Spleen (tissue), 11 donors: Measurements from ENCODE around the gene FGGY. TPM values are rescaled to one million over a fixed set of nuclear protein-coding genes. Genes with fewer than 3 reads are reported as not detected.

ENCODE experiments used
- DNase-seq: peaks from one replicate; pipeline ENCODE4 v3.0.0-alpha.2; 2020
- H3K27ac ChIP-seq, 8 donors: fragments of 200-600 bp; sonication (generic) in 7 of 8; 1 replicate in 4 of 8; 2 replicates in 4 of 8; pipeline versions ENCODE4 v1.5.0 to v1.8.0; 2016 to 2021; ENCODE audit warnings: inconsistent platforms in 4 of 8, mild to moderate bottlenecking in 4 of 8, moderate library complexity in 1 of 8
- H3K27me3 ChIP-seq, 7 donors: fragments of 200-600 bp; sonication (generic) in 6 of 7; replicated peaks in 1 of 7; 1 replicate in 4 of 7; 2 replicates in 3 of 7; pipeline versions ENCODE4 v1.5.0 to v1.8.0; 2016 to 2021; ENCODE audit warnings: inconsistent platforms in 3 of 7, mild to moderate bottlenecking in 1 of 7
- H3K36me3 ChIP-seq, 6 donors: fragments of 200-600 bp; sonication (generic) in 5 of 6; 1 replicate in 4 of 6; 2 replicates in 2 of 6; pipeline versions ENCODE4 v1.5.0 to v1.8.0; 2016 to 2021; ENCODE audit warnings: inconsistent platforms in 2 of 6
- H3K4me1 ChIP-seq, 6 donors: fragments of 200-600 bp; sonication (generic) in 5 of 6; 1 replicate in 3 of 6; 2 replicates in 3 of 6; pipeline versions ENCODE4 v1.5.0 to v1.8.0; 2016 to 2021; ENCODE audit warnings: inconsistent platforms in 3 of 6
- H3K4me3 ChIP-seq, 8 donors: fragments of 200-600 bp; sonication (generic) in 7 of 8; 1 replicate in 4 of 8; 2 replicates in 4 of 8; pipeline versions ENCODE4 v1.5.0 to v1.8.0; 2016 to 2021; ENCODE audit warnings: inconsistent platforms in 4 of 8, mild to moderate bottlenecking in 4 of 8, moderate library complexity in 2 of 8
- H3K9me3 ChIP-seq, 8 donors: fragments of 200-600 bp; sonication (generic) in 7 of 8; 1 replicate in 4 of 8; 2 replicates in 4 of 8; pipeline versions ENCODE4 v1.5.0 to v1.8.0; 2016 to 2021; ENCODE audit warnings: inconsistent platforms in 4 of 8
- POLR2A ChIP-seq, 3 donors: fragments of 450-650 bp; IDR thresholded peaks; one replicate each; pipeline ENCODE4 v1.5.1; 2017; ENCODE audit warnings: antibody characterized with exemption in 3 of 3, mild to moderate bottlenecking in 1 of 3
- POLR2AphosphoS5 ChIP-seq, 3 donors: sonication (generic); formaldehyde crosslinking; IDR thresholded peaks; one replicate each; pipeline ENCODE4 v1.5.1; 2017; ENCODE audit warnings: antibody characterized with exemption in 3 of 3
- WGBS, 5 donors: extraction: QIAGEN DNeasy Blood & Tissue Kit in 3 of 5; methylation state at CpG; one replicate each; pipeline versions ENCODE4 v1.1.5 to v1.1.7; 2013 to 2018; 5-methylcytosine and 5-hydroxymethylcytosine counted together
- intact Hi-C: fragments of 100-400 bp; cut with DNase I; formaldehyde crosslinking; loops from one replicate; pipeline ENCODE4 v1.15.0; 2023; ENCODE audit warnings: low total_unique reads
- polyA plus RNA-seq, 3 donors: library from polyadenylated mRNA; stranded (reverse); fragments of 200-250 nt; gene quantifications; one replicate each; pipeline ENCODE4 v1.2.1, GENCODE V29; 2013
- total RNA-seq, 7 donors: library from RNA; depleted of rRNA in 3 of 7; stranded (reverse); fragments of >200 nt in 3 of 7; fragmentation: NEBNext Ultra II Directional in 4 of 7; extraction: Animal tissue kit (Norgen Biotek cat#: 25700) in 4 of 7; gene quantifications; one replicate each; pipeline versions ENCODE4 v1.1.0 to v1.2.1, GENCODE V29; 2016 to 2021
- TF ChIP-seq, protein P1 (sequence below), 11 experiments: fragments of 200-600 bp in 7 of 11; fragments of 450-650 bp in 4 of 11; sonication (generic) in 4 of 11; IDR thresholded peaks in 8 of 11; conservative IDR thresholded peaks in 3 of 11; 1 replicate in 7 of 11; 2 replicates in 4 of 11; pipeline versions ENCODE4 v1.4.0 to v1.8.0; 2016 to 2021; ENCODE audit warnings: antibody characterized with exemption in 11 of 11, inconsistent platforms in 4 of 11, mild to moderate bottlenecking in 1 of 11
- donor health status: healthy with polysubstance abuse.
- donor health status: DM: no; HTN: no; CAD: no; lungs with moderate emphysema.
- donor health status: DM: no; HTN: no; CAD: no.
- donor health status: Bipolar disorder and iron deficiency.
- donor health status: healthy.
- donor health status: DM: no; HTN: no; CAD: no.
- donor health status: DM: yes; HTN: yes; CAD: no.

Gene FGGY
- total and polyA plus RNA-seq, 10 donors, result 1.7 to 27.8 (median 13.2) TPM

DNA sequence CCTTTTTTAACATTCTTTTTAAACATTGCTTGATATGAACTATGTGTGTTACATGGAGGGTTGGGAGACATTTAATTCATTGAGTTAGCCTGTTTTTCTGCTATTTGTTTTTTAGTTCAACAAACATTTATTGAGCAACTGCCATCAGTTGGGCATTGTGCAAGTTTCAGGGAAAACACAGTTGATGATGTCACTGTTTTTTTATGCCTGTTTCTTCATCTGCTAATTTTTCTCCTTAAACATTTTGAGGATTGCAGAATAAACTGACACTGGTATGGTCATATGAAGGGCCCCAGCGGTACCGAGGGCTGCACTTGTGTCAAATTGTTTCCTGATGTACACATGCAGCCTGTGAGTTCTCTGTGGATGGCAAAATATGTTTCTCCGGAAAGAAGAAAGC is 253.0 kb downstream of the FGGY start:
- peak in 1 of 3 donors; percentile 53 for TF ChIP-seq POLR2AphosphoS5 (IDR thresholded peaks at IDR 0.05)
- TF ChIP-seq POLR2A (IDR thresholded peaks at IDR 0.05), result no peak
- H3K36me3 ChIP-seq, result peaks cover 0 to 9% (median 0%) of the 10 kb centered on the region in 6 donors
- H3K9me3 ChIP-seq, result no peaks in the 10 kb centered on the region
- intact Hi-C loops, result no loop called here
- WGBS, 5 donors, result 33 to 67% (median 46%) methylated on average over 3 of the region's 3 CpGs
- H3K27ac ChIP-seq, result peak overlapping the region in 7 of 8 donors; percentile 60 to 92 (median 77)
- no peak for DNase-seq
- H3K4me1 ChIP-seq, result peaks cover 0 to 14% (median 3%) of the 10 kb centered on the region in 6 donors
- H3K4me3 ChIP-seq, result peak overlapping the region in 1 of 8 donors; percentile 46
- H3K27me3 ChIP-seq, result no peaks in the 10 kb centered on the region

DNA sequence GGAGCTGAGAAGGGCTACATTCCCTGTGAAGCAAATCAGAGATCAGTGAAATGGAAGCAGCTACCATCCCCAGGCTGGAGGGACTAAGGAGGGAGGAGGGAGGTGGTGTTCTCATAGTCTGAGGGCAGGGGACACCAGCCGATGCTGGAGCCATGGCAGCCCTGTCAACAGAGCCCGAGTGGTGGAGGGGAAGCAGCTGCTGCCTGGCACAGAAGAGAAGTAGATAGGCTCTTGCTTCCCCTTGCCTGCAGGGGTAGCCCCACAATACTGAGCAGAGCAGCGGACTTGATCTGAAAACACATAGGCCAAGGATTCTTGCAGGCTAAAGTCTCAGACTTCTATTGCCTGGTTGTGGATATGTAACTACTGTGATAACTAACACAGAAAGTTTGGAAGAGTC is 255.1 kb downstream of the FGGY start:
- WGBS, 5 donors, result 36 to 83% (median 58%) methylated on average over 3 of the region's 3 CpGs
- DNase-seq, result peak; percentile 82
- Histone ChIP-seq H3K27ac (peak overlapping the region in 2 of 8 donors; percentile 88 to 92), H3K4me1 (peaks cover 0 to 14% (median 3%) of the 10 kb centered on the region in 6 donors), H3K27me3 (no peaks in the 10 kb centered on the region), H3K36me3 (peaks cover 0 to 31% (median 0%) of the 10 kb centered on the region in 6 donors), H3K9me3 (peaks cover 0 to 5% (median 2%) of the 10 kb centered on the region in 8 donors), H3K4me3 (no peak overlapping the region)
- TF ChIP-seq, protein P1, sequence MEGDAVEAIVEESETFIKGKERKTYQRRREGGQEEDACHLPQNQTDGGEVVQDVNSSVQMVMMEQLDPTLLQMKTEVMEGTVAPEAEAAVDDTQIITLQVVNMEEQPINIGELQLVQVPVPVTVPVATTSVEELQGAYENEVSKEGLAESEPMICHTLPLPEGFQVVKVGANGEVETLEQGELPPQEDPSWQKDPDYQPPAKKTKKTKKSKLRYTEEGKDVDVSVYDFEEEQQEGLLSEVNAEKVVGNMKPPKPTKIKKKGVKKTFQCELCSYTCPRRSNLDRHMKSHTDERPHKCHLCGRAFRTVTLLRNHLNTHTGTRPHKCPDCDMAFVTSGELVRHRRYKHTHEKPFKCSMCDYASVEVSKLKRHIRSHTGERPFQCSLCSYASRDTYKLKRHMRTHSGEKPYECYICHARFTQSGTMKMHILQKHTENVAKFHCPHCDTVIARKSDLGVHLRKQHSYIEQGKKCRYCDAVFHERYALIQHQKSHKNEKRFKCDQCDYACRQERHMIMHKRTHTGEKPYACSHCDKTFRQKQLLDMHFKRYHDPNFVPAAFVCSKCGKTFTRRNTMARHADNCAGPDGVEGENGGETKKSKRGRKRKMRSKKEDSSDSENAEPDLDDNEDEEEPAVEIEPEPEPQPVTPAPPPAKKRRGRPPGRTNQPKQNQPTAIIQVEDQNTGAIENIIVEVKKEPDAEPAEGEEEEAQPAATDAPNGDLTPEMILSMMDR (IDR thresholded peaks at IDR 0.05 in 8 of 11, conservative IDR thresholded peaks at IDR 0.05 in 3 of 11), result peak in 1 of 11 experiments; percentile 17
- no peak for TF ChIP-seq POLR2A (IDR thresholded peaks at IDR 0.05)
- intact Hi-C loops, result no loop called here

DNA sequence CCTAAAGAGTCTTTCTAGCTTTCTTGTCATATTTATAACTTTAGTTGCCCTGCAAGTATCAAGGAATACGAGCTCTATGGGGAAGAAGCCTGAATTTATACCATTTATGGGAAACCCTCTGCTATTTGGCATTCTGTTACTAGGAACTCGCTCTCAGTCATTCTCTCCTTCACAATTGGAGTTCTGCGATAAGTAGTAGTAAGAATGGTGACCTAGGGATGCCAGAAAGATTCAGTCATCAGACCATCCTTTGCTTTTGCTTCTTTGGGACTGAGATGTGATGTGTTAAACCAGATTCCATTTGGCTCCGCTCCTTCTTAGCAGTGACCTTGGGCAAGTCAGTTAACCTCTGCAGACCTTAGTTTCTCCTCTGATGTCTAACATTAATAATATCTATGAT is 256.5 kb downstream of the FGGY start:
- Histone ChIP-seq H3K27ac (peak overlapping the region in 2 of 8 donors; percentile 34 to 92), H3K4me3 (no peak overlapping the region), H3K9me3 (peaks cover 0 to 19% (median 15%) of the 10 kb centered on the region in 8 donors), H3K27me3 (no peaks in the 10 kb centered on the region), H3K36me3 (peaks cover 0 to 37% (median 0%) of the 10 kb centered on the region in 6 donors), H3K4me1 (peaks cover 0 to 14% (median 3%) of the 10 kb centered on the region in 6 donors)
- DNase-seq, result no peak
- intact Hi-C loops, result no loop called here
- 79 to 90% (median 84%) methylated on average over 4 of the region's 4 CpGs for WGBS, 5 donors
- no peak for TF ChIP-seq POLR2AphosphoS5 (IDR thresholded peaks at IDR 0.05)
- no peak for TF ChIP-seq POLR2A (IDR thresholded peaks at IDR 0.05)
- TF ChIP-seq, protein P1 (IDR thresholded peaks at IDR 0.05 in 8 of 11, conservative IDR thresholded peaks at IDR 0.05 in 3 of 11), result no peak

DNA sequence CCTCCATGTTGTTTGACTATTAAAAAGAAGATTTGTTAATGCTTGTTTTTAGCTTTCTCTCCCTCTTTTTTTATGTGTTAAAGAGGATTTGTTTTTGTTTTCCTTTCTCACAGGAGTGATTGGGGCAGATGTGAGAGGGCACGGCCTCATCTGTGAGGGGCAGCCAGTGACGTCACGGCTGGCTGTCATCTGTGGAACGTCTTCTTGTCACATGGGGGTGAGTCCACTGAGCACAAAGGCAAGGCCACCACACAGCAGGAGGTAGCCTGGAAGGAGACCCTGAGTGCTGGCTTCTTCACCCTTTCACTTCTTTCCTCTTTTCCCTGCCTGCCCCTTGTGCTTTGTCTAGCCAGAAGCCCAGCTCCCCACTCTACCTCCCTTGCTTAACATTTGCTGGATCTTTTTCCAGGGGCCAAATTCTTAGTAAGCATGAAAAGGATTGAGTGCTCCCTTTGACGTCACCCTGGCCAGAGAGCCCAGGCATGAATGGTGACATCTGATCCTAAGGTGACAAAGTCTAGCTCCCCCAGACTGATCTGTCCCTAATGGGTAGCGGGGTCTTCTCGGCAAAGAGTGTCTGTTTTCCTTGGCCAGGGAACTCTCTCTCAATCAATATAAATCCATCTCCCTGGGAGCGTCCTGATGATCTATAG is 257.2 kb downstream of the FGGY start:
- Histone ChIP-seq H3K27ac (peak overlapping the region in 2 of 8 donors; percentile 21 to 34), H3K9me3 (peaks cover 0 to 26% (median 22%) of the 10 kb centered on the region in 8 donors), H3K27me3 (no peaks in the 10 kb centered on the region), H3K4me1 (peaks cover 0 to 14% (median 3%) of the 10 kb centered on the region in 6 donors), H3K36me3 (peaks cover 0 to 37% (median 0%) of the 10 kb centered on the region in 6 donors), H3K4me3 (no peak overlapping the region)
- intact Hi-C loops, result no loop called here
- TF ChIP-seq POLR2AphosphoS5 (IDR thresholded peaks at IDR 0.05) (peak in 2 of 3 donors; percentile 19 to 24), POLR2A (IDR thresholded peaks at IDR 0.05) (no peak)
- DNase-seq, result no peak
- 79 to 90% (median 85%) methylated on average over 8 of the region's 8 CpGs for WGBS, 5 donors

DNA sequence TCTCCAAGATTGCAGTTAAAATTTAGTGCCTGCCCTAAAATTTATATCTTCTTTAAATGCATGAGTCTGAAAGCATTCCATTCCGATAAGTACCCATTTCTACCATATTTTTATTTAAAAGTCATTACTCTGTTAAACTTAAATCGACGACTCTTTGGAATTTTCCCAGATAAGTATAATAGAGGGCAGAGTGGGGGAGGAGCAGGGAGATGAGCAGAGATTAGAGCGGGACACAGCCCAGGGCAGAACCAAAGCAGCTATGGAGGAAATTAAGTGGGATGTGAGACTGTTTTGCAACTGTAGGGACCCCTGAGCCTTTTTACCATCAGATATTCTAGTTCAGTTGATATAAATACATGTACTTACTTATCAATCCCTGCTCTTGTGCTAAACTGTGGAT is 257.9 kb downstream of the FGGY start:
- TF ChIP-seq POLR2A (IDR thresholded peaks at IDR 0.05) (no peak), POLR2AphosphoS5 (IDR thresholded peaks at IDR 0.05) (no peak)
- TF ChIP-seq, protein P1 (IDR thresholded peaks at IDR 0.05 in 8 of 11, conservative IDR thresholded peaks at IDR 0.05 in 3 of 11), result no peak
- Histone ChIP-seq H3K9me3 (peaks cover 0 to 32% (median 25%) of the 10 kb centered on the region in 8 donors), H3K27ac (no peak overlapping the region), H3K36me3 (peaks cover 0 to 37% (median 0%) of the 10 kb centered on the region in 6 donors), H3K4me1 (peaks cover 0 to 10% (median 2%) of the 10 kb centered on the region in 6 donors), H3K4me3 (no peak overlapping the region), H3K27me3 (no peaks in the 10 kb centered on the region)
- DNase-seq, result no peak
- WGBS, 5 donors, result 79 to 87% (median 85%) methylated on average over 4 of the region's 4 CpGs
- intact Hi-C loops, result no loop called here
